Posterior cingulate gyrus (tissue), 11 donors: ENCODE results near the gene KRTAP20-1.

ENCODE experiments used
- DNase-seq, 10 donors: peaks; one replicate each; pipeline versions ENCODE4 v3.0.0 to v3.0.0-alpha.2; 2020 to 2021; ENCODE audit warnings: mixed read lengths in 3 of 10
- intact Hi-C: fragments of 100-400 bp; cut with DNase I; formaldehyde crosslinking; loops from one replicate; pipeline ENCODE4 v1.15.1; 2023

Gene KRTAP20-1, protein sequence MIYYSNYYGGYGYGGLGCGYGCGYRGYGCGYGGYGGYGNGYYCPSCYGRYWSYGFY

DNA sequence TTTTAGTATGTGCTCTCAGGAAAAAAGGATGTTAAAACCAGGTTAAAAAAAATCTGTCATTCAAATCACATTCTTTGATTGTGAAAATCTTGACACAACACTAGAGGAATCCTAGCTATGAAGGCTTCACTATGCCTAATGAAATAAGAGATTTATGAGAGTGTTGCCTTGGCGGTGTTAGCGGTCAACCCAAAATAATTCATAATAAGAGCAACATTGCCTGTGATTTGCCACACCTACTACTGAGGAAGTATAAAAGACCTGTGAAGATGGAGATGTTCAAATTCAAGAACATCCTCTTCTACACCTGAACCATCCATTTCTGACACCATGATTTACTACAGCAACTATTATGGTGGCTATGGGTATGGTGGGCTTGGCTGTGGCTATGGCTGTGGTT is at the start of gene KRTAP20-1:
Gene KRTAP20-1 (plus strand): TSS at position 301 of the 400 bp plus-strand sequence. CDS start 30 bp downstream, at position 331.
- intact Hi-C loops: no loop called here
- no peak for DNase-seq

GRCh38 chr21:30567617-30568016 is 48.6 kb upstream of the KRTAP20-1 start:
- no peak for DNase-seq
- intact Hi-C loops: no loop called here

DNA sequence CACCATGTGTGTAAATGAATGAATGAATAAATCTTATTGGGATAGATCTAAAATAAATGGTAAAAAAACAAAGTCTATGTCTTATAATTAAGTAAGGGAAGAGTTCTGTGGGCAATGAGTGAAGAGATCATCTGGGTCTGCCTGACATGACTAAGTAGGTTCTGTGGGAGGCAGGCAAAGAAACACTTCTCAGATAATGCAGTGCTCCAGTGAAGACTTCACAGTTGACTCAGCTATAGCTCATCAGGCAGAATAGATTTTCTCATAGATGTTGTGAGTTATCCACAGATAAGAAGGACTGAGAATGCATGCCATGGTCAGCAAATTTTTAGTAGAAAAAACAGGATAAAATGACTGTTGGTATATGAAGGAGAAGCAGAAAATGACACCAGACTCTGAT is 38.5 kb upstream of the KRTAP20-1 start:
- intact Hi-C loops: no loop called here
- DNase-seq: no peak

GRCh38 chr21:30579346-30579745 is 36.9 kb upstream of the KRTAP20-1 start:
- intact Hi-C loops: no loop called here
- no peak for DNase-seq

DNA sequence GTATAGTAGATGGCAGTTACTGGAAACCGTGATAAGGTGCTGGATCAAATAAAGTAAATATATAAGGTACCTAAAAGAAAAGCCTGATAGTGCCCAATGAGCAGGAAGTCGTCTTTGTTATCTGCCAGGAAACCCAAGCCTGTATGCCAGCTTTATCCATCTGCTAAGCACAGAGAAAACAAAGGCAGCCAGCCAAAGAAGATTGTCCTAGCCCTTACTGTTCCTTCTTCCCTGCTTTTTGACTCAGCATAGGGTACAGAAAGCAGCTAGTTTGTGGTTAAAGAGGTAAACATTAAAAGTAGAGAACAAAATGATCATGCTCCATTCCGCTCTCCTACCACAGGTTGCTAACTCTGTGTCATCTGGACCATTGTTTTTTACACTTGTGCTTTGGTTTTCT is 36.1 kb upstream of the KRTAP20-1 start:
- intact Hi-C loops: no loop called here

GRCh38 chr21:30582870-30583269 is 33.4 kb upstream of the KRTAP20-1 start:
- DNase-seq: no peak
- intact Hi-C loops: no loop called here

More for the DNA sequence above, 36.1 kb upstream of the KRTAP20-1 start:
- DNase-seq: no peak

DNA sequence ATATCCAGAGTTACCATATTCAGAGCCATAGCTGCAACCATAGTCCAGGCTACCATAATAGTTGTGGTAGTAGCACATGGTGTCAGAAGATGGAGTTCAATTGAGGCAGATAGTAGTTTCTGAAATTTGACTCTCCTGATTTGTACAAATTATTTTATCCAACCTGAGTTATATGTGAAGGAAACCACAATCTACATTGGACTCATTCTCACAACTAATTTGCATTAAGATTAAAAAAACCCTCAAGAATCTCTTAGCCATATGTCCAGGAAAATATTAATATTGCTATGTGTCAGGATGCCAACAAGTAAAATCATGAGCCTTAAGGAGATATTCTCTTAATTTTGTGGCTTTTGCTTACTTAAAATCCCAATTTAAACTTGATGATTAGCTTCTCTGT is 25.9 kb upstream of the KRTAP20-1 start, which contains the start of gene KRTAP22-2:
Gene KRTAP22-2 (minus strand): TSS at position 101 of the 400 bp plus-strand sequence.
- intact Hi-C loops: no loop called here
- no peak for DNase-seq

GRCh38 chr21:30592140-30592539 is 24.1 kb upstream of the KRTAP20-1 start, which contains the start of gene KRTAP6-3:
TSS of gene KRTAP6-3 (plus strand) at chr21:30592440. CDS start at chr21:30592446, 6 bp downstream.
- intact Hi-C loops: no loop called here
- DNase-seq: no peak

DNA sequence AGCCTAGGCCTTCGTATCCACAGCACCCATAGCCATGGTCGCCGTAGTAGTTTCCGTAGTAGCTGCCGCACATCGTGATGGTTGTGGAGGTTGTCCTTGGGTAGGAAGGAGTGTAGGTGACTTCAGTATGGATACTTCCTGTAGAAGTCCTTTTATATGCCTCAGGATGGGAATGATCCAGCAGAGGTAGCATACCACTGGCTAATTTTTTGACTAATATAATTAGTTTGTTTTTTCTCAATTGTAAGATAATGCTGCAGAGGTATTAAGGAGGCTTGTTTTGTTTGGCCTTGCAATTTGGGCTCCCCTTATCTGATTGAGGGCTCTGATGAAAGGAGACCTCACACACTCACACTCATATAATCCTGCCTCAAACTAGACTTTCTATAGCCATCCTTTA is 17.4 kb upstream of the KRTAP20-1 start, which contains the start of gene KRTAP6-2:
Gene KRTAP6-2 (minus strand): TSS at position 101 of the 400 bp plus-strand sequence. CDS start 28 bp downstream, at position 73.
- intact Hi-C loops: no loop called here
- DNase-seq: peak in 1 of 10 donors; percentile 67

DNA sequence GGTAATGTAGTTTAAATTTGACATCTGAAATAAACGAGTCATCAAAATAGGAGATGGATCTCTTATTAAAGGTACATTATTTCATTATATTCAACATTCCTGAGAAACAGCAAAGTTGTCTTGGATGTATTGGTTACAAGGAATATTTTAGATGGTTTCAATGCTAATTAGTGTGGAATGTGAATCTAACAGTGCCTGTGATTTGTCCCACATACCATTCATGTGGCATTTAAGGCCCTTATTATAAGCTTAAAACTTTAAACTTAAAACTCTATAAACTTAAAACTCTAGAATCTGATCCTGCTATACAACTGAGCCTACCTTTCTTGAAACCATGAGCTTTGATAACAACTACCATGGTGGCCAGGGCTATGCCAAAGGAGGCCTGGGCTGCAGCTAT is 15.4 kb upstream of the KRTAP20-1 start, which contains the start of gene KRTAP22-1:
Gene KRTAP22-1 (plus strand): TSS at position 301 of the 400 bp plus-strand sequence.
- DNase-seq: no peak
- intact Hi-C loops: no loop called here

GRCh38 chr21:30605968-30606367 is 10.3 kb upstream of the KRTAP20-1 start:
- DNase-seq: no peak
- intact Hi-C loops: no loop called here

DNA sequence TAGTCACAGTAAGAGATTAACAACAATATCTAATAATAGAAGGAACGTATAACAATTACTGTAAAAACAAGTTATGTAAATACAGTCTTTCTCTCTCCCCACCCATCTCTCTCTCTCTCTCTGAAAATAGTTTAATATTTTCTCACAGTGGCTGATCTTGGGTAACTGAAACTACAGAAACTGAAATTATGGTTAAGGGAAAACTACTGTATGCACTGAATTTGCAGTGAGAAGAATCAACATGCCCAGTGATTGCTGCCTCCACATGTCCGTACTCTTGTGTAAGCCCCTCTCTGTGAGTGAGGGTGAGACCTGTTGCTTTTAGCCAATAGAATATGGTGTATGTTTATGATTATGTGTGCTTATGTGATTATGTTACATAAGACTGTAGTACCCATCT is 4.1 kb upstream of the KRTAP20-1 start:
- intact Hi-C loops: no loop called here
- no peak for DNase-seq

- DNase-seq: no peak
- intact Hi-C loops: no loop called here
These were observed 2.4 kb upstream of the KRTAP20-1 start, which contains the start of gene KRTAP6-1 for GRCh38 chr21:30613836-30614235. TSS of gene KRTAP6-1 (minus strand) at chr21:30613930. CDS start at chr21:30613904, 26 bp downstream.

DNA sequence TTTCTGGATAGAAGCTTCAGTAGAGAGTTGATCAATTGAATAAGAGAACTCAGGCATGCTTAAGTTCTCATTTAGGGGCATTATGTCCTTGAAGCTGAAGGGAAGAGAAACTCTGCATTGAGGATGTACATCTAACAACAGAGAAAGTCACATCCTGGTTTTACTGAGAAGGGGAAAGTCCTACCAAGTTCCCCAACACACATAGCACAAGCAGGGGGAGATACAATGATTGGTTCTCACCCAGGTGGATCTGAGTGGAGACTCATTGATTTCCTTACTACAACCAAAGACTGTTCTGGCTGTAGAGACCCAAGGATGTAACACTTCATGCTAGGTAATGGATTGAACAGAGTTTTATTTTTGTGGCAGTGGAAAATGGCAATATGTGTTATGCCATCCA is 1.0 kb upstream of the KRTAP20-1 start:
- intact Hi-C loops: no loop called here
- no peak for DNase-seq

DNA sequence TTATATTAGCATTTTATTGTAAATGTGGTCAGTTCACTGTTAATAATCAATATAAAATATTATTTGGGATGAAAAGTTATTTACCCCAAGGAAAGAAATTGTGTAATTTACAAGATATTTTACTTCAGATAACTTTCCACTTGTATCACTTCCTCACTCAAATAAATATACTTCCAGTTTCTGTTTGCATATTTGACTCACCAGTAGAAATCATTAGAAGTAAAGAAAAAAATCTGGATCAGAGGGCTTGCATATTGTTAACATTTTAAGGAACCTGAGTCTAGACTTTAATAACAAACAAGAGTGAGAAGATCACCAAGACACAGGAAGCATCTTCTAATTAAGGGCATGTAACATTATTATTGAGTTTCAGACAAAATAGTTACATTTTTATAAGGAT is 3.9 kb downstream of the KRTAP20-1 start:
- DNase-seq: no peak
- intact Hi-C loops: no loop called here

DNA sequence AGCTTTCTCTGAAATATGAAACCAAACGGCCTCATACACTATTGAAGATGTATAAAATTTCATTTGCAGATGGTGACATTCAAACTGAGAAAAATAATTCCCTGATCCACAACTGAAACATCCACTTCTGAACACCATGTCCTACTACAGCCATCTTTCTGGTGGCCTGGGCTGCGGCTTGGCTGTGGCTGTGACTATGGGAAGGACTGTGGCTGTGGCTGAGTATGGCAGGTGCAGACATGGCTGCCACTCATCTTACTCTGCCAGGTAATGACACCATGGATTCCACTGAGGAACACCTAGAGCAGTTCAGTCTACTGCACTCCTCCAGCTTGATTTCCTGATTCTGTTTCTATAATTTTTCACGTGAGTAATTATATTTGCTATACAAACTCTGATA is 4.3 kb downstream of the KRTAP20-1 start, which contains the start of gene KRTAP20-4:
Gene KRTAP20-4 (plus strand): TSS at position 106 of the 400 bp plus-strand sequence.
- DNase-seq: peak in 2 of 10 donors; percentile 22 to 62
- intact Hi-C loops: no loop called here

GRCh38 chr21:30623362-30623761 is 7.1 kb downstream of the KRTAP20-1 start:
- intact Hi-C loops: no loop called here
- peak in 1 of 10 donors; percentile 24 for DNase-seq

- peak in 1 of 10 donors; percentile 66 for DNase-seq
- intact Hi-C loops: no loop called here
These were observed 9.4 kb downstream of the KRTAP20-1 start for GRCh38 chr21:30625449-30626165.

DNA sequence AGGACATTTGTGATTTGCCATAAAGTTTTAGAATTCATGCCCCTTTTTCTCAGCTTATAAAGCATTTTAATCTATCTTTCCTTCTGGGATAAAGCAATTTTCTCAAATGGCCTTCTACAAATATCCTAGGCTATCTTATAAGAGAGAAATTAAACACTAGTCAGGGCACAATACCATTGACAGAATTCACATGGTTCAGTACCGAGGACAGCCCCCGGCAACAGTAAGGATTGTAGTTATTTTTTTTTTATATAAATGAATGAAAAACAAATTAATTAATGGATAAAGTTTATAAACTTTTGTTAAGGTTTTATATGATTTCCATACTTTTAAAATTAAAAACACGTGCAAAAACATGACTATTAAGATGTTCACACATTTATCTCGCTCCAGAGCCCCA is 11.9 kb downstream of the KRTAP20-1 start:
- no peak for DNase-seq
- intact Hi-C loops: no loop called here

DNA sequence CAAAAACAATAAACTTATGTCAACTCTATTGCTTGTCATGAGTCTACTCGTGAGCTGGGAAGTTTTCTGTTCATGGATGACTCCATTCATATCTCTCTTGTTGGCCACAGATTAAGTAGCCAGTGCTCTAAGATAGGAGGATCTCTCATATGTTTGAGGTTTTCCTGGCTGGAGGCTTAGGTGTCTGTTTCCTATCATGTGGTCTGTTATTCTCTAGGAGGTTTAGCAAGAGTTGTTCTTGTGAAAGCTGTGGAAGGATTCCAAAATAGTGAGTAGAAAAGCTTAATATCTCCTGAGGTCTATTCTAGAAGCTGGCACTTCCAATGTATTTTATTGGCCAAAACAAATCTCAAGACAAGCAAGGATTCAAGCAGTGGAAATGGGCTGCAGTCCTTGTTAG is 13.0 kb downstream of the KRTAP20-1 start:
- no peak for DNase-seq
- intact Hi-C loops: no loop called here

DNA sequence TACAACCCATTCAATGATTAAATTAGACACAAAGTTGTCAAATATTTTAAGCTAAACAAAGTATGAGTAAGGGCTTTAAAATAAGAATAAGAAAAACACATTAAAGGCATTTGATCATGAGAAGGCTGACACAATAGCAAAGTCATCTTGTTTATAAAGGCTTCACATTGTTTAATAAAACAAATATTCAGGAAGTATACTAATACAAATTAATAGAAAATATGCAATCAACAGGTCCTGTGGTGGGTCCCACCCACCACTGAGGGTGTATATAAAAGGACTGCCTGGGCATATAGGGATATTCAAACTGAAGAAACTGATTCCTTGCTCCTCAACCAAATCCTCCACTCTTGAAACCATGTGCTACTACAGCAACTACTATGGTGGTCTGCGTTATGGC is 18.7 kb downstream of the KRTAP20-1 start, which contains the start of gene KRTAP20-2:
Gene KRTAP20-2 (plus strand): TSS at position 301 of the 400 bp plus-strand sequence. CDS start 58 bp downstream, at position 359.
- intact Hi-C loops: no loop called here
- DNase-seq: no peak

- intact Hi-C loops: no loop called here
- no peak for DNase-seq
These were observed 22.5 kb downstream of the KRTAP20-1 start for GRCh38 chr21:30638686-30639085.
